NCI-H2081 treated with DMSO at 0.1 percent for 48 hours (cell line): ENCODE results near the gene PDE7B.

Experiments used
- DNase-seq: peaks from one replicate; lab custom pipeline; 2025; lab: John Stamatoyannopoulos, UW

Gene PDE7B

GRCh38 chr6:136244061-136244616, 392.6 kb downstream of the PDE7B start:
- no peak for DNase-seq
